HG02759 (cell line): ENCODE results near the gene HOOK2.

ENCODE experiments used
- ATAC-seq: cut with Tn5 transposase; IDR thresholded peaks from one replicate; pipeline ENCODE4 v1.9.1; 2021; ENCODE audit warnings: mild to moderate bottlenecking, moderate library complexity; ENCODE audit not compliant: unreplicated experiment

HOOK2 gene

GRCh38 chr19:12794196-12794941, 19.0 kb upstream of the HOOK2 start:
- ATAC-seq: no peak

GRCh38 chr19:12793290-12794195, 18.2 kb upstream of the HOOK2 start:
- peak; percentile 34 for ATAC-seq

DNA sequence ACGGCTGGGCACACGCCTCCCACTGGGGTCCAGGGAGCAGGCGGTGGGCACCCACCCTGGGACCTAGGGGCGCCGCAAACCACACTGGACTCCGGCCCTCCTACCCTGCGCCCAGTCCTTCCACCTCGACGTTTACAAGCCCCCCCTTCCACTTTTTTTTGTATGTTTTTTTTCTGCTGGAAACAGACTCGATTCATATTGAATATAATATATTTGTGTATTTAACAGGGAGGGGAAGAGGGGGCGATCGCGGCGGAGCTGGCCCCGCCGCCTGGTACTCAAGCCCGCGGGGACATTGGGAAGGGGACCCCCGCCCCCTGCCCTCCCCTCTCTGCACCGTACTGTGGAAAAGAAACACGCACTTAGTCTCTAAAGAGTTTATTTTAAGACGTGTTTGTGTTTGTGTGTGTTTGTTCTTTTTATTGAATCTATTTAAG, 17.5 kb upstream of the HOOK2 start:
- ATAC-seq: no peak

GRCh38 chr19:12792051-12792852, 16.9 kb upstream of the HOOK2 start:
- ATAC-seq: no peak

- ATAC-seq: peak; percentile 31
Observed at GRCh38 chr19:12791345-12792050, 16.1 kb upstream of the HOOK2 start, which contains the start of gene JUNB. Gene JUNB, plus strand, starts transcription at chr19:12791486. Its CDS starts 286 bp downstream, at chr19:12791772.

DNA sequence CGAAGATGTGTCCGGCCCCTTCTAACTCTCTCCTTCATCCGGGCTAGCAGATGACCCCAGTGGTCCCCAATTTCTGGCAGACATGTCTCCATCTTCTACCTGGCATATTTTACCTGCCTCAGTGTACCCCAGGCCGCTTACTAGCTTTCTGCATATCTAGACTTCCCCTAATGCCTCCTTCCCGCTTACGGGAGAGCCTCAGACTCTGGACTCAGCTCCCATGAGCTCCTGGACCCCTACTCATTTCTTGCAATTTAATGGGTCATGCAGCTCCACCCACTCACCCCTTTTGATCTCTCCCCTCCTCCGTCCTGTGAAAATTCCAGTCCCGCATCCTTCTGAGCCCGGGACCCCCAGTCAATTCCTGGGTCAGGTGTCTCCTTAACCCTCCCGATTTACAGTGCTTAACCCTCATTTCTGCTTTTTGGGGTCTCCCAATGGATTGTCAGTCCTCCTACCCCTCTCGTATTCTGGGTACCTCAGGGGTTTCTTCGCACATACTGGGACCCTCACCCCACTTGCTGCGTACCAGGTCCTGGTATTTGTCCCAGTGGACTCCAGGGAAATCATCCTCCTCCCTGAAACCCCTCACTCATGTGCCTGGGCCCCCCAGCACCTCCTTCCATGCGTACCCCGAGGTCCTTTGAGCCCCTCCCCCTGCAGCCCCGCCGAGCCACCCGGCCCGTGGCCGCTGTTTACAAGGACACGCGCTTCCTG, 15.4 kb upstream of the HOOK2 start:
- no peak for ATAC-seq

DNA sequence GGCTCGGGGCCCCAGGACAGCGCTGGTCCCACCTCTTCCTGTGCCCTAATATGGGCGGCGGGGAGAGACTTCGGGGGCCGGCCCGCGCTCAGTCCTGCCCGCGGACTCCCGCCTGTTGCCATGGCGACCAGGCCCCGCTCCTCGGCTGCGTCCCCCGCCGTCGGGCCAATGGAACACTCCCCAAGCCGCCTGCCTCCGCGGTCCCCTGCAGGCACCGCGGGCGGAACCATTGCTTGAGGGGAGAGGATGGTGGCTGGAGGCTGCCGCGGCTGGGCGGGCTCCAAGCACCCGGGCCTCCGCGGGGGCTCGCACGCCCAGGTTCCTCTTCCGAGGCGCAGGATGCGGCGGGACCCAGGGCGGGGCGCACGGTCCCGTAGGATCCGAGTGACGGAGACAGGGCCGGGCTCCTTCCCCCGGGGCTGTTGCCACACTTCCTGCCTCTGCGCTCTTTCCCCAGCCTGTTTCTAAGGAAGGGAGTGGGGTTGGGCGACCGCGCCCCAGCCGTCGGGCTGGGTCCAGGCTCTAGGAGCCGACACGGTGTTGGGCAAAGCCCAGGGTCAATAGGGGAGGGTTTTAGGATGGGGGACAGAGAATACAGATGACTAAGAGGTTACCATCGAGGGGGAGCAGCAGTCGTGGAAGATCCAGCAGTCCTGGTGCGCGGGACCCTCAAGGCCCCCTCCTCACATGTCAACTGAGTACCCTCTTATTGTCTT, 14.7 kb upstream of the HOOK2 start:
- peak; percentile 47 for ATAC-seq

DNA sequence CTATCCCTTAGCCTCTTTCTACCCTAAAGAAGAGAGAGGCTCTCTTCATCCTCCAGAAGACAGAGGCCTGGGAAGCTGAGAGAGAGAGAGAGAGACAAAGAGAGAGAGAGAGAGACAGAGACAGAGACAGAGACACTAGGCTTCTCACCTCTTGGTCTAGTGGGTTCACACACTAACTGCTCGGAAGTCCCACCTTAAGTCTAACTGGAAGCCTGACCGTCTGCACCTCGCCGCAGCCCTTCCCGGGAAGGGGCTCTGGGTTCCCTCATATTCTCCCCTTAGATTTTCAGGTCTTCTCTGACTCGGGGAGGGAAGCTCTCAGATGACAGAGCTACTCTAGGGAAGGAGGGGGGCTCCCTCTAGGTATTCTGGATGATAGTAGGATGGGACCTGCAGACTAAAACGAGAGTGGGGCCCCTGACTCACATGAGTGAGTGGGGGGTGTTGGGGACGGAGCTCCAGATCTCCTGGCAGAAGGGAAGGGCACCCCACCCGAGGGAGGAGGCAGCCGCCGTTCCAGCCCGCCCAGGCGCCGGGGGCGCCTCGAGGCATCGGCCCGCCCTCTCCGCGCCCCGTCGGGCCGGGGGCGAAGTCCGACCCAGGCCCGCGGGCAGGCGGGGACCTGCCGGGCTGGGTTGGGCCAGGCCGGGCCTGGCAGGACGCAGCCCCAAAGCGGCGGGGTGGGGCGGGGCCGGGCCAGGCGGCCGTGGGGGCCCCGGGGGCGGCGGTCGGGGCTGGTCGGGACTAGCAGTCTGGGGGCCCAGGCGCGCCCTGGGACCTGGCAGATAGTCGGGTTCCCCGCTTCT, 13.9 kb upstream of the HOOK2 start:
- no peak for ATAC-seq

DNA sequence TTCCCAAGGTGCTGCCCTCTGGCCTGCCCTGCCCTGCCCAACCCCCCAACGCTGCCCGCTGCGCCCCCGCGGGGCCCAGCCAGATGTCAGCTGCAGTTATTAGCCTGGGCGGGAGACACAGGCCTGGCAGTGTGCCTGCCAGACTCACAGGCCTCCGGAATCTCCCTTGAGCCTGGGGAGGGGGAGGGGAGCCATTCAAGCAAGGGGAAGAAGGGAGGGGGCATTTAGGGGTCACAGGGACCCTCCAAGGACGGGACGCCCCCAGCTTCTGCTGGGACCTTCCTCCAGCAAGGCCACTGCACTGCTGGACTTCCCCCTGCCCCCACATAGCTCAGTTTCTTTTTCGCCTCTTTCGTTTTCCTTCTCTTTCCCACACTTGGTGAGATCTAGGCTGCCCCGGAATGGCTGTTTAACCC, 13.3 kb upstream of the HOOK2 start:
- ATAC-seq: no peak

- ATAC-seq: no peak
Observed at GRCh38 chr19:12788042-12788681, 12.8 kb upstream of the HOOK2 start.

- no peak for ATAC-seq
Observed at GRCh38 chr19:12787458-12787857, 12.1 kb upstream of the HOOK2 start.

DNA sequence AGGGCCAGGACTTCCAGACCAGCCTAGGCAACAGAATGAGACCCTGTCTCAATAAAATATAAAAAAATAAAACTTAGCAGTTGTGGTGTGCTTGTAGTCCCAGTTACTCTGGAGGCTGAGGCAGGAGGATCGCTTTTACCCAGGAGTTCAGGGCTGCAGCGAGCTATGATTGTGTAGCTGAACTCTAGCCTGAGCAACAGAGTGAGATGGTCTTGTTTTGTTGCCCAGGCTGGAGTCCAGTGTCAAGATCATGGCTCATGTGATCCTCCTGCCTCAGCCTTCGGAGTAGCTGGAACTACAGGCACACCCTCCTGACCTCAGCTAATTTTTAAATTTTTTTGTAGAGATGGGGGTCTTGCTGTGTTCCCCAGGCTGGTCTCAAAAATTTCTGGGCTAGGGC, 11.6 kb upstream of the HOOK2 start:
- no peak for ATAC-seq

DNA sequence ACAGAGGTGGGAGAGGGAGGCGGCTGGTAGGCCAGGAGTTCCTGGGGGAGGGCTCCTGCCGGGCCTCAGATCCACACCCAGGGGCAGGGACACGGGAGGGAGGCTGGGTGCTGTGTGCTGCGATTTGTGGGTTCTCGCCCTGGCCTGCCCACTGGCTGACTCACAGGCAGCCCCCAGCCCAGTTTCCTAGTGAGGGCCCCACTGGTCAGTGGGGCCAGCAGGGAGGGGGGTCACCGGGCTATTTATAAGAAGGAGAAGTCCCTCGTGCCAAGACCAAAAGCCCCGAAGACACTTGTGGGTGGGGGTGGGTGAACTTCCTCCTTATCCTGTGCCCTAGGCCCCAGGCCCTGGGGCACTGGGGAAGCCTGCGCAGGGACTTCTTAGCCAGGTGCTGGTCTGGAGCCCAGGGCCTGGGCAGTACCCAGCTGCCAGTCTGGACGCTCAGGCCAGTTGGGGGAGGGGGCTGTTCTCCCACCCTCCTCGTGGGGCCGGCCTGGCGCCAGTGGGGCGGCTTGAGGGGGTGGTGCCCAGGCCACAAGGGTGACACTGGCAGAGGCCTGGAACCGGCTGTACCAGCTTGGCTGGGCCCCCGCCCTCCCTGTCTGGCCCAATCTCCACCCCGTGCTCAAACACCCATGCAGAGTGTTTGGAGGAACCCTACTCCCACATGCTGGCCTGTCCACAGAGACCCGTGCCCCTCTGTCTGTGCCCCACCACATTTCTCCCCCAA, 11.0 kb upstream of the HOOK2 start:
- no peak for ATAC-seq

DNA sequence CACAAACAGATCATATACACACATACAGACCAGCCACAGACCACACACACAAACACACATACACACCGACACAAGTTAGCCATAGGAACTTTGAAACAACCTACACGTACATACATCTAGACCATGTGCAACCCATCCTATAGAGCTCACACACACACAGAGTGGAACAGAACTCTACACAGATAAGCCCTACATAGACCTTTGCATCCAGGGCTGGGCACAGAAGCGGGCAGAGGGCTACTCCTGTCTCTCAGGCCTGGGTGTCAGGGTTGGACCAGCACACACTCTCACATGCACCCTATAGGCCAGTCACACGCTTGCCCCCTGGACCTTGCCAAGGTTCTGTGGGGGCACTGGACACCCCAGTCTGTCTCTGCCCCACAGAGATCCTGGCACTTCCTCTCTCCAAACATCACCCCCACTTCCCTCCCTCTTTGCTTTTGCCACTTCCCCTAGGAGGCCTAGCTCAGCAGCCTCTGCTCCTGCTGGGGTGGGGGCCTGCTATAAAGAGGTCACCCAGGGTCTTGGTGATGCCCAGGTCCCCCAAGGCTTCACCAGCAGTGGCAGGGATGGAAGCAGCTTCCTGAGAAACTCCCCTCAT, 10.2 kb upstream of the HOOK2 start:
- ATAC-seq: no peak

- ATAC-seq: no peak
Observed at GRCh38 chr19:12784871-12785430, 9.6 kb upstream of the HOOK2 start.

DNA sequence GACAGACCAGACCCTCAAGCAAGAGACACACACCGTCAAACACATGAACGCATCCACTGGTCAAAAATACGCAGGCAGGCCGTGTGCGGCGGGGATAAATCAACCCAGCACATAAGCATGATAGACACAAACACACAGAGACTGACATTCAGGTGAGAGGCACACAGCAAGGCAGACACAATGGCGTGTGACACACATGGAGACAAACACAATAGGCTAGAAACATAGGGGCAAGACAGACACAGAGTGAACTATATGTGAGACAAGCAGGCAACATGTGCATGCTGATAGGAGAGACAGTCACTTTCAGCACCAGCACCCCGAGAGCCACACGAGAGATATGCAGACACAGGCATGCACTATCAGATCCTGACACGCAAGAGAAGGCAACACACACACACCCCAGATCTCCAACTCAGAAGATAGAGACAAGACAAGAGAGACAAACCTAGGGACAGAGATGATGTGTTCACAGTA, 9.1 kb upstream of the HOOK2 start:
- ATAC-seq: no peak
